ACC112 (cell line): ENCODE results near the gene LPAR5.
A peak's percentile ranks its signal among the peaks of the same experiment; 100 is the strongest.
"Not testable (repeated sequence)": the region's sequence is repeated elsewhere in the genome, so short reads cannot be mapped to it uniquely, and the experiment has no call there.

ENCODE experiments used
- H2AFZ ChIP-seq: fragments of 200-600 bp; sonication (generic); one replicate; pipeline ENCODE4 v1.6.0; 2017; ENCODE audit warnings: antibody characterized with exemption, low read length; ENCODE audit not compliant: unreplicated experiment
- H3K27ac ChIP-seq: fragments of 200-600 bp; sonication (generic); 2 replicates; pipeline ENCODE4 v1.5.1; 2014; ENCODE audit warnings: low read depth, mild to moderate bottlenecking, antibody characterized with exemption, low read length, moderate library complexity
- H3K27me3 ChIP-seq: fragments of 200-600 bp; sonication (generic); 2 replicates; pipeline ENCODE4 v1.6.1; 2014; ENCODE audit warnings: mild to moderate bottlenecking, antibody characterized with exemption, low read length, moderate library complexity, mixed read lengths; ENCODE audit not compliant: insufficient read depth
- H3K36me3 ChIP-seq: fragments of 200-600 bp; sonication (generic); 2 replicates; pipeline ENCODE4 v1.6.1; 2016; ENCODE audit warnings: mild to moderate bottlenecking, antibody characterized with exemption, low read length, moderate library complexity, mixed read lengths; ENCODE audit not compliant: insufficient read depth
- H3K4me1 ChIP-seq: fragments of 200-600 bp; sonication (generic); one replicate; pipeline ENCODE4 v1.6.1; 2016; ENCODE audit warnings: low read length, mixed read lengths; ENCODE audit not compliant: insufficient read depth, unreplicated experiment, control insufficient read depth
- H3K4me3 ChIP-seq: fragments of 200-600 bp; sonication (generic); 2 replicates; pipeline ENCODE4 v1.5.1; 2014; ENCODE audit warnings: mild to moderate bottlenecking, low read depth, low read length
- H3K79me2 ChIP-seq: fragments of 200-600 bp; sonication (generic); one replicate; pipeline ENCODE4 v1.6.0; 2016; ENCODE audit warnings: low read length; ENCODE audit not compliant: control insufficient read depth, unreplicated experiment, insufficient read depth

LPAR5 gene

GRCh38 chr12:6606331-6607131, 29.2 kb downstream of the LPAR5 start:
- H3K79me2 ChIP-seq: peaks cover 47% of the 10 kb centered on the region
- H3K36me3 ChIP-seq: peaks cover 18% of the 10 kb centered on the region
- H2AFZ ChIP-seq: no peak overlapping the region
- H3K4me3 ChIP-seq: peak overlapping the region; percentile 84
- H3K27me3 ChIP-seq: no peaks in the 10 kb centered on the region
- peak overlapping the region; percentile 46 for H3K27ac ChIP-seq
- peaks cover 27% of the 10 kb centered on the region for H3K4me1 ChIP-seq

GRCh38 chr12:6605421-6606330, 30.1 kb downstream of the LPAR5 start:
- Histone ChIP-seq H3K27me3 (no peaks in the 10 kb centered on the region), H3K4me1 (peaks cover 27% of the 10 kb centered on the region), H3K27ac (no peak overlapping the region), H2AFZ (no peak overlapping the region), H3K36me3 (peaks cover 26% of the 10 kb centered on the region), H3K79me2 (peaks cover 56% of the 10 kb centered on the region), H3K4me3 (peak overlapping the region; percentile 84)

GRCh38 chr12:6604259-6605029, 31.3 kb downstream of the LPAR5 start:
- H2AFZ ChIP-seq: no peak overlapping the region
- peak overlapping the region; percentile 84 for H3K4me3 ChIP-seq
- peaks cover 39% of the 10 kb centered on the region for H3K36me3 ChIP-seq
- H3K4me1 ChIP-seq: peaks cover 27% of the 10 kb centered on the region
- H3K27me3 ChIP-seq: no peaks in the 10 kb centered on the region
- H3K79me2 ChIP-seq: peaks cover 66% of the 10 kb centered on the region
- peak overlapping the region; percentile 10; the same call in 1 of the 2 replicates for H3K27ac ChIP-seq

DNA sequence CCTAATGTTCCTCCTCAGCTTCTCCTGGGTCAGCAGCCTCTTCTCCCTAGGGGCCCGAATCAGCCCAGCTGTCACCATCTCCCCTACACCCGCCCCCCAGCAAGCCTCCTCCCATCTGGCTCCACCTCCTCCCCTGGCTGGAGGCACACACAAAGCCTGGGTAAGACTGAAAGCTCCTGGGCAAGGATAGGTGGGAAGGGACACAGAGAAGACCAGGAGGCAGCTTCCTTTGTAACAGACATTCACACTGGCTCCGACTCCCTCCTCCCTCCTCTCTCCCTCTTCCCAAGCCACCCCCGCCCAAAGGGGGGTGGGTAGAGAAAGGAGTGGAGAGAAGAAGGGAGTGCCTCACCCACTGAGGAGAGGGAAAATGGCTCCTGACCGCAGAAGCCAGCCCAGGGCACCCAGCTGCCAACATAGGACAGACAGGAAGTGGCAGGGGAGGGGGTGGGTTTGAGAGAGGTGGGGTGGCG, 32.6 kb downstream of the LPAR5 start:
- peak overlapping the region; percentile 84 for H3K4me3 ChIP-seq
- H3K27me3 ChIP-seq: no peaks in the 10 kb centered on the region
- H3K27ac ChIP-seq: no peak overlapping the region
- peaks cover 27% of the 10 kb centered on the region for H3K4me1 ChIP-seq
- peaks cover 66% of the 10 kb centered on the region for H3K79me2 ChIP-seq
- H2AFZ ChIP-seq: no peak overlapping the region
- H3K36me3 ChIP-seq: peaks cover 42% of the 10 kb centered on the region

GRCh38 chr12:6602526-6602925, 33.2 kb downstream of the LPAR5 start:
- H3K36me3 ChIP-seq: peaks cover 48% of the 10 kb centered on the region
- H3K79me2 ChIP-seq: peaks cover 66% of the 10 kb centered on the region

GRCh38 chr12:6595673-6596072, 40.1 kb downstream of the LPAR5 start:
- Histone ChIP-seq H3K36me3 (peaks cover 60% of the 10 kb centered on the region), H3K79me2 (peaks cover 12% of the 10 kb centered on the region)
- not testable (repeated sequence) for H3K4me3 ChIP-seq, H3K4me1 ChIP-seq, H2AFZ ChIP-seq, H3K27me3 ChIP-seq, H3K27ac ChIP-seq

More at GRCh38 chr12:6602526-6602925, 33.2 kb downstream of the LPAR5 start:
- Histone ChIP-seq H3K4me1 (peaks cover 27% of the 10 kb centered on the region), H3K27ac (no peak overlapping the region), H3K4me3 (peak overlapping the region; percentile 84; the same call in 1 of the 2 replicates), H2AFZ (no peak overlapping the region), H3K27me3 (no peaks in the 10 kb centered on the region)

GRCh38 chr12:6592087-6592486, 43.7 kb downstream of the LPAR5 start:
- Histone ChIP-seq H2AFZ (no peak overlapping the region), H3K4me3 (no peak overlapping the region), H3K4me1 (peaks cover 4% of the 10 kb centered on the region), H3K27me3 (no peaks in the 10 kb centered on the region), H3K36me3 (peaks cover 55% of the 10 kb centered on the region), H3K27ac (no peak overlapping the region), H3K79me2 (peaks cover 2% of the 10 kb centered on the region)

DNA sequence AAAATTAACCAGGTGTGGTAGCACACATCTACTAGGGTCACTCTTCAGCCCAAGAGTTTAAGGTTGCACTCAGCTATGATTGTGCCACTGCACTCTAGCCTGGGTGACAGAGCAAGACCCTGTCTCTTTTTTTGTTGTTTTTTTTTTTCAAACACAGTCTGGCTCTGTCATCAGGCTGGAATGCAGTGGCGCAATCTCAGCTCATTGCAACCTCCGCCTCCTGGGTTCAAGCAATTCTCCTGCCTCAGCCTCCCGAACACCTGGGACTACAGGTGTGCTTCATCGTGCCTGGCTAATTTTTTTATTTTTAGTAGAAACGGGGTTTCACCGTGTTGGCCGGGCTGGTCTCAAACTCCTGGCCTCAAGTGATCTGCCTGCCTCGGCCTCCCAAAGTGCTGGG, 49.2 kb downstream of the LPAR5 start:
- H3K27ac ChIP-seq: not testable (repeated sequence)
- peaks cover 42% of the 10 kb centered on the region for H3K36me3 ChIP-seq

GRCh38 chr12:6584293-6584692, 51.5 kb downstream of the LPAR5 start:
- H2AFZ ChIP-seq: no peak overlapping the region
- no peaks in the 10 kb centered on the region for H3K79me2 ChIP-seq
- no peak overlapping the region for H3K4me3 ChIP-seq
- H3K27ac ChIP-seq: no peak overlapping the region
- H3K4me1 ChIP-seq: peaks cover 12% of the 10 kb centered on the region
- H3K27me3 ChIP-seq: no peaks in the 10 kb centered on the region
- H3K36me3 ChIP-seq: peaks cover 44% of the 10 kb centered on the region

More for the DNA sequence above, 49.2 kb downstream of the LPAR5 start:
- H3K4me3 ChIP-seq, H3K27me3 ChIP-seq, H2AFZ ChIP-seq, H3K79me2 ChIP-seq: not testable (repeated sequence)
- peaks cover 12% of the 10 kb centered on the region for H3K4me1 ChIP-seq

DNA sequence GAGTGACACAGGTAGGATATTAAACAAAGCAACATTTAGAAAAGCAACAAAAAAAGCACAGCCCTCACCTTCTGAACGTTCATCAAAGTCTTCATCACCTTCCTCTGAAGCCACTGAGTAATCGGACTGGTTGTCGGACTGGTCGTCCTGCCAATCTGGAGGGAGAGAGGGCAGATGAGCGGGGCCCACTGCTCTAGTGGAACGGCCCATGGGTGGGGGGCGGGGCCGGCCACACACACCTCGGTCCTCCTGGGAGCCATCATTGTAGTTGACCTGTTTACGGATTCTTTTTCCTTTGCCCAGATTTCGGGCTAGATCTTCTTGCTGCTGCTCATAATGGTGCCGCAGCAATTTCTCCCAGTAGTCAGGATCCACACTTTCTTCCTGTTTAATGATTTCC, 52.8 kb downstream of the LPAR5 start:
- Histone ChIP-seq H3K27me3 (no peaks in the 10 kb centered on the region), H2AFZ (no peak overlapping the region), H3K79me2 (no peaks in the 10 kb centered on the region), H3K27ac (no peak overlapping the region), H3K4me1 (peaks cover 12% of the 10 kb centered on the region), H3K36me3 (peaks cover 46% of the 10 kb centered on the region), H3K4me3 (no peak overlapping the region)
